Measurements from ENCODE around the gene ZNF112. TPM values are rescaled to one million over a fixed set of nuclear protein-coding genes. Genes with fewer than 3 reads are reported as not detected.

ZNF112 gene
- polyA plus RNA-seq, 1 donor (not counting 4 experiments of a cell fraction or from before 2014, with no cell fraction given) = 4.6 TPM

GRCh38 chr19:44315883-44316282 is 40.6 kb downstream of the ZNF112 start:
- H3K4me2 ChIP-seq (ENCODE audit: control insufficient read depth, extremely low read depth, insufficient read depth, low read depth, low read length) = no peak overlapping the region
- H3K9ac ChIP-seq (ENCODE audit: control insufficient read depth, extremely low read depth, insufficient read depth, low read length) = no peak overlapping the region
- no peaks in the 10 kb centered on the region for H4K20me1 ChIP-seq (ENCODE audit: control insufficient read depth, extremely low read depth, insufficient read depth, low read length)
- no peaks in the 10 kb centered on the region for H3K79me2 ChIP-seq (ENCODE audit: control insufficient read depth, insufficient read depth, low read length)
- H3K27ac ChIP-seq (ENCODE audit: control insufficient read depth, insufficient read depth, low read length) = no peak overlapping the region
- dilution Hi-C loops (cut with MboI; ENCODE audit: extremely low pct_ligation_motif_present, low sequenced_read_pairs) = no loop called here
- H3K4me1 ChIP-seq (ENCODE audit: control insufficient read depth, extremely low read depth, insufficient read depth, low read length) = no peaks in the 10 kb centered on the region
- H2AFZ ChIP-seq (ENCODE audit: control insufficient read depth, low read length) = no peak overlapping the region
- no peak for TF ChIP-seq CTCF (optimal IDR thresholded peaks at IDR 0.05 in 1 of 3, IDR thresholded peaks at IDR 0.05 in 1 of 3, conservative IDR thresholded peaks at IDR 0.05 in 1 of 3; ENCODE audit: extremely low read depth in 1 of 3, insufficient read depth in 2 of 3, low read length in 3 of 3)
- TF ChIP-seq EZH2 (IDR thresholded peaks at IDR 0.05; ENCODE audit: low read length) = no peak
- no peaks in the 10 kb centered on the region for H3K27me3 ChIP-seq (ENCODE audit: control insufficient read depth, extremely low read depth, insufficient read depth, low read length)
- no peaks in the 10 kb centered on the region for H3K9me3 ChIP-seq (ENCODE audit: control insufficient read depth, low read depth, low read length)
- H3K9me1 ChIP-seq (ENCODE audit: control insufficient read depth, extremely low read depth, insufficient read depth, low read length) = no peaks in the 10 kb centered on the region
- no peak overlapping the region for H3K4me3 ChIP-seq (ENCODE audit: control insufficient read depth in 2 of 3, extremely low read depth in 1 of 3, insufficient read depth in 2 of 3, low read depth in 1 of 3, low read length in 3 of 3)
- no peak for DNase-seq (ENCODE audit: low read depth, low spot score)
- no peaks in the 10 kb centered on the region for H3K36me3 ChIP-seq (ENCODE audit: control insufficient read depth in 2 of 2, extremely low read depth in 1 of 2, insufficient read depth in 2 of 2, low read length in 2 of 2)
- FAIRE-seq = no peak

GRCh38 chr19:44313231-44313630 is 43.2 kb downstream of the ZNF112 start:
- Histone ChIP-seq H3K4me2 (ENCODE audit: control insufficient read depth, extremely low read depth, insufficient read depth, low read depth, low read length) (no peak overlapping the region), H3K9me3 (ENCODE audit: control insufficient read depth, low read depth, low read length) (no peaks in the 10 kb centered on the region), H3K27me3 (ENCODE audit: control insufficient read depth, extremely low read depth, insufficient read depth, low read length) (no peaks in the 10 kb centered on the region), H3K9me1 (ENCODE audit: control insufficient read depth, extremely low read depth, insufficient read depth, low read length) (no peaks in the 10 kb centered on the region), H3K4me3 (ENCODE audit: control insufficient read depth in 2 of 3, extremely low read depth in 1 of 3, insufficient read depth in 2 of 3, low read depth in 1 of 3, low read length in 3 of 3) (no peak overlapping the region), H3K79me2 (ENCODE audit: control insufficient read depth, insufficient read depth, low read length) (no peaks in the 10 kb centered on the region), H4K20me1 (ENCODE audit: control insufficient read depth, extremely low read depth, insufficient read depth, low read length) (no peaks in the 10 kb centered on the region), H3K4me1 (ENCODE audit: control insufficient read depth, extremely low read depth, insufficient read depth, low read length) (no peaks in the 10 kb centered on the region), H2AFZ (ENCODE audit: control insufficient read depth, low read length) (no peak overlapping the region), H3K27ac (ENCODE audit: control insufficient read depth, insufficient read depth, low read length) (no peak overlapping the region), H3K9ac (ENCODE audit: control insufficient read depth, extremely low read depth, insufficient read depth, low read length) (no peak overlapping the region), H3K36me3 (ENCODE audit: control insufficient read depth in 2 of 2, extremely low read depth in 1 of 2, insufficient read depth in 2 of 2, low read length in 2 of 2) (no peaks in the 10 kb centered on the region)
- DNase-seq (ENCODE audit: low read depth, low spot score) = no peak
- dilution Hi-C loops (cut with MboI; ENCODE audit: extremely low pct_ligation_motif_present, low sequenced_read_pairs) = no loop called here
- TF ChIP-seq CTCF (optimal IDR thresholded peaks at IDR 0.05 in 1 of 3, IDR thresholded peaks at IDR 0.05 in 1 of 3, conservative IDR thresholded peaks at IDR 0.05 in 1 of 3; ENCODE audit: extremely low read depth in 1 of 3, insufficient read depth in 2 of 3, low read length in 3 of 3) = no peak
- no peak for FAIRE-seq
